Upper lobe of left lung (tissue), 4 donors: ENCODE data around the gene ALKBH5.

Experiments
- CTCF ChIP-seq, 6 experiments: fragments of 450-650 bp in 4 of 6; fragments of 200-600 bp in 2 of 6; sonication (generic) in 2 of 6; IDR thresholded peaks; one replicate each; pipeline ENCODE4 v1.5.1; 2016 to 2019; ENCODE audit warnings: antibody characterized with exemption in 6 of 6
- POLR2AphosphoS5 ChIP-seq, 2 donors: sonication (generic); formaldehyde crosslinking; IDR thresholded peaks; one replicate each; pipeline ENCODE4 v1.5.1; 2017; ENCODE audit warnings: antibody characterized with exemption in 2 of 2

- no peak for TF ChIP-seq CTCF (IDR thresholded peaks at IDR 0.05)
- TF ChIP-seq POLR2AphosphoS5 (IDR thresholded peaks at IDR 0.05), result no peak
Observed at GRCh38 chr17:18247613-18248001, 64.0 kb downstream of the ALKBH5 start.
